Measurements from ENCODE around the gene PMS2.
"Not testable (repeated sequence)": the region's sequence is repeated elsewhere in the genome, so short reads cannot be mapped to it uniquely, and the experiment has no call there.

Gene PMS2

GRCh38 chr7:6015917-6016652 is 7.2 kb upstream of the PMS2 start:
- DNase-seq (ENCODE audit: low spot score): no peak

DNA sequence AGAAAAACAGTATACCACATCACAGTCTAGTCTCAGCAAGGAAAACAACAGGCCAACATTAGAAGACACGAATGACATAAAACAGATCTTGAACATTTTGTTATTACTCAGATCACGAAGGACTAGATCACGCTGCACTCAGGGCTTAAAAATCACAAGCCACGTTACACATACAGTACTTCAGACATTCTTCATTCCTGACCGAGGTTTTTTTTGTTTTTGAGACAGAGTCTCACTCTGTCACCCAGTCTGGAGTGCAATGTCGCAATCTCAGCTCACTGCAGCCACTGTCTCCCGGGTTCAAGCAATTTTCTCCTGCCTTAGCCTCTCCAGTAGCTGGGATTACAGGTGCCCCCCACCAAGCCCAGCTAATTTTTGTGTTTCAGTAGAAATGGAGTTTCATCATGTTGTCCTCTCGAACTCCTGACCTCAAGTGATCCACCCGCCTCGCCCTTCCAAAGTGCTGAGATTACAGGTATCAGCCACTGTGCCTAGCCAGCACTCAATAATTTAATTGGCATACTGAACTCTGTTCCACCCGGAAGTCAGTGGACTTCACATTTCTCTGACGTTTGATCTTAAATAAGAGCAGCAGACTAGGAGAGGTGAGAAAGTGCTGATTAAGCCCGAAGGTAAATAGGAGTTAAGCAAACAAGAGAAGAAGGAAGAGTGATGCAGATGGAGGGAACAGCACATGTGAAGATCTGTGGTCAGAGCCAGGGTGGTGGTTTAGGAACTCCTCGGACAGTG is 3.7 kb upstream of the PMS2 start:
- no peak for DNase-seq (ENCODE audit: low spot score)

DNA sequence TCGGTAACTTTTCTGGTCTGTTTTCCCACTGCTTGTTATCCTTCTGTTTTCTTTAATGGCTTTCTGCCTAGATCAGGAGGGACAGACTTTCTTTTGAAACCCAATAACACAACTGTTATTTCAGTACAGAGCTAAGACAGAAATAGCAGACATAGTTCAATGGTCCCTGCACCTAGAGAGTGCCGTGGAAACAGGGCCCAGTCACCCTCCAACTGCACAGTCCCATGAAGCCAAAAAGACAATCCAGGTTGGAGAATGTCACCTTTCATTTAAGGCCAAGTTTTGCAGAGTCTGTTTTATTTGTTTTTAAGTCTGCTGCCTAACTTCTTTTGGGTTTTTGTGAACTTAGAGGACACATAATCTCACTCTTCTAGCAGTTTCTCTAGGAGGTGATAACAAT is 2.7 kb upstream of the PMS2 start:
- no peak for DNase-seq (ENCODE audit: low spot score)

- not testable (repeated sequence) for DNase-seq (ENCODE audit: low spot score)
Observed at GRCh38 chr7:6010370-6010769, 1.5 kb upstream of the PMS2 start.

- DNase-seq (ENCODE audit: low spot score): not testable (repeated sequence)
Observed at GRCh38 chr7:6007835-6008590, 836 bp downstream of the PMS2 start.

DNA sequence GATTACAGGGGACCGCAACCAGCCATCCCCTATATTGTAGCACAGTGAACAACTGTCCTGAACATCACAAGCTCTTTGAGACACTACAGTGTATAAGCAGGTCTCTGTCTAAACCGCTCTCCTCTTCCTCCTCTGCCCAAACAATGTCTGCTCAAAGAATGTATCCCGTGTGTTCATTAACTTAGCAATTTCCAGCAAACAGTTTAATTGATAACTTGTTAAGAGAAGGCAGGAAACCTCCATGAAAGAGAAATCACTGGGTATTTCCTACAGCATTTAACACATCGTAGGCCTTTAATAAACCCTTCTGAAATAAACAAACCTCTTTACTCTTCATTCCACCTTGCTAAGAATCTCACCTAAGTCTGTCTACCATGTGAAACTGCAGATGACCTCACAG is 1.5 kb downstream of the PMS2 start:
- no peak for DNase-seq (ENCODE audit: low spot score)

GRCh38 chr7:5997210-5997808 is 11.5 kb downstream of the PMS2 start:
- peak; percentile 51 for DNase-seq (ENCODE audit: low spot score)

GRCh38 chr7:5987061-5987460 is 21.8 kb downstream of the PMS2 start:
- not testable (repeated sequence) for DNase-seq (ENCODE audit: low spot score)

GRCh38 chr7:5979680-5980314 is 29.1 kb downstream of the PMS2 start:
- DNase-seq (ENCODE audit: low spot score): not testable (repeated sequence)

DNA sequence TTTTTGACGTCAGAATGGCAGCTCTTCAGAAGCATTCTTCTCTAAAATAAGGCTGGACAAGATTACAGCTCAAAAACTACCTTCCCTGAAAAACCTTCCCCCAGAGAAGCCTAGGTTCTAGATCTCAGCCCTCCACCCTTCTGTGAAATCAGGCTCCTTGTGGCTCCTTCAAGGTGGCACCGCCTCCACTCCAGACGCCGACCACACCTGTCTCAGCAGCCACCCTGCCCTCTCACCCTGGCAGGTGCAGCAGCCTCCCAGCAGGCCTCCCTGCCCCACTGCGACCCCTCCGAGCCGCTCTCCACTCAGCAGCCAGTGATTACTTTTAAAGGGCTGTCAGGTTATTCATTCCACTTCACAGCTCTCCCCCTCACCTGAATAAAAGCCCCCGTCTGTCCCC is 35.3 kb downstream of the PMS2 start:
- DNase-seq (ENCODE audit: low spot score): not testable (repeated sequence)

DNA sequence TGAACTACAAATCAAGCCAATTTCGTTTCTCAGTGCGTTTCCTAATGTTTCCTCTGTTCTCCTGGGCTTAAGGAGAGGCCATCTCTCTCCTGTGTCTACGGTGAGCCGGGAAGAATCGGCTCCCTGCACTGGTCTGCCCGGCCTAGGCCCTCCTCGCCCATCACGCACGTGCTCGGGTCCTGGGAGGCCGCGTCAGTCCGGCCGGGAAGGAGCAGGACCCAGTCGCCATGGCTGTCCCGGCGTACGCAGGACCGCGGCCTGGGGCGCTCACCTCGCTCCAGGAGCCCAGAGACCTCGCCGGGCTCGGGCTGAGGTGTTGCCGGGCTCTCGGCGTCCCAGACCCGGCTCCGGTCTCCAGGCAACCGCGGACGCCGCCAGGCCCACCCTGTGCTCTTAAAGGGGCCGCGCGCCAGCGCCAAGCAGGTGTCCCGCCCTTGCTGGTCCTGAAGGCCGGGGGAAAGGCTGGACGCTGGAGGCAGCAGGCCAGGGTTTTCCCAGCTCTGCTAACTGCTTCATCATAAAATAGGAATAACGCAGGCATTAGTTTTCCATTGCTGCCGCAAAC is 38.4 kb downstream of the PMS2 start, which contains the start of gene RSPH10B:
RSPH10B (minus strand) TSS at position 343 of the 565 bp plus-strand sequence. CDS start 3,573 bp downstream, outside the sequence.
- not testable (repeated sequence) for DNase-seq (ENCODE audit: low spot score)

GRCh38 chr7:5963810-5964209 is 45.0 kb downstream of the PMS2 start:
- DNase-seq (ENCODE audit: low spot score): not testable (repeated sequence)

GRCh38 chr7:5963205-5963604 is 45.6 kb downstream of the PMS2 start:
- not testable (repeated sequence) for DNase-seq (ENCODE audit: low spot score)

DNA sequence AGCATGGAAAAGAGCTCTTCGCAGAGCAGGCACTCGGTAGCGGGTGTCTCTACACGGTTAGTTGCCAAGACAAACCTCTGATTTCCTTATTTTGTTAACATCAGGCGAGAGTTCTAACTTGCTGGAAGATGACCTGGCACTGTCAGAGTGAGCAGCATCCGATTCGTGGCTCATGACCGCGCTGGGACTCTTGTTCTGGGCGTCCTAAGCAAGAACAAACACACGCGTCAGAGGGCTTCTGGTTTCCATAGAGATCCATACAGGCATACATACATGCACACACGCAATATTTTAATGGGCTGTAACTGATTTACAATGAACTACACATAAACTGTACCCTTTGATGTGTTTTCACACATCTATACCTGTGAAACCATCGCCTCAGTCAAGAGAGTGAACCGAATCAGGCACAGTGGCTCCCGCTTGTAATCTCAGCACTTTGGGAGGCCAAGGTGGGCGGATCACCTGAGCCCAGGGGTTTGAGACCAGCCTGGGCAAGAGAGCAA is 73.9 kb downstream of the PMS2 start:
- not testable (repeated sequence) for DNase-seq (ENCODE audit: low spot score)

DNA sequence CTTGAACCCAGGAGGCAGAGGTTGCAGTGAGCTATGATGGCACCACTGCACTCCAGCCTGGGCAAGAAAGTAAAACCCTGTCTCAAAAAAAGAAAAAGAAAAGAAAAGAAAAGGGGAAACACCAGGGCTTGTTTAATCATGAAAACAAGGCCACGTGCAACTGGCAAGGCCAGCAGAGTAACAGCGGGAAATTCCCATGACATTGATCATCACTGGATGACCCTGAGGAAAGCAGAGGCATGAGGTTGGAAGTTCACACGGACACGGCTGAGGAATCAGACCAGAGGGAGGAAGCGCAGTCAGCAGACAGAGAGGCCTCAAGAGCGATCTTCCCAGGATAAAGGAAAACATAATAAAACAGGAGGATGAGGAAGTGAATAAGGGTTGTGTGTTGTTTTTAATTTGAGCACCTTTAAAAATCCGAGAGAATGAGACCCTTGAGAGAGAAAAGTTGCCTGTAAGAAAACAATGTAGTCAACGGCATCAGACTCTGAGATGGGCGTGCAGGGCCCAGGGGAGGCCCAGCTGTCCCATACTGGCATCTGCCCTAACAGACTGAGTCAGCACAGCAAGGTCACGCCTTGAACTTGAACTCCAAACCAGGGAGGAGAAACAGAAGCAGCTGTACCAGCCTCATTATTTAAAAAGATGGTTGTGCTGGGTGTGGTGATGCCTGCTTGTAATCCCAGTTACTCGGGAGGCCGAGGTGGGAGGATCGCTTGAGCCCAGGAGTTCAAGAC is 76.8 kb downstream of the PMS2 start:
- not testable (repeated sequence) for DNase-seq (ENCODE audit: low spot score)

GRCh38 chr7:5931250-5931649 is 77.6 kb downstream of the PMS2 start:
- DNase-seq (ENCODE audit: low spot score): not testable (repeated sequence)

DNA sequence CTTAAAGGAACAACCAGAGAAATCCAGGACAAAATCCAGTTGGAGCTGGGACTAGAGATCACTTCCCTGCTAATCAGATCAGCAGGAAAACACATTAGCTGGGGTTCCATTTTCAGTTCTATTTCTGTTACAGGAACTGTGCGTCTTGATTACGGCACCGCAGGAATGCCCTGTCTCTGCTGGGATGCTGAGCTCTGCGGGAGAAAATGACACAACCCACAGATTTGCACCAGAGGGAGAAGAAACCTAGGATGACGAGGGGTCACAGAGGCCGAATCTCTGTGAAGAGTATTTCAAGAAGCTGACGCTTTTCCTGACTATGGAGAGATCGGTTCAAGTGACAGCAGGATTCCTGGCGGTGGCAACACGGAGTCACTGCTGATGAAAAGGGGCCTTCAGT is 78.6 kb downstream of the PMS2 start:
- DNase-seq (ENCODE audit: low spot score): not testable (repeated sequence)

DNA sequence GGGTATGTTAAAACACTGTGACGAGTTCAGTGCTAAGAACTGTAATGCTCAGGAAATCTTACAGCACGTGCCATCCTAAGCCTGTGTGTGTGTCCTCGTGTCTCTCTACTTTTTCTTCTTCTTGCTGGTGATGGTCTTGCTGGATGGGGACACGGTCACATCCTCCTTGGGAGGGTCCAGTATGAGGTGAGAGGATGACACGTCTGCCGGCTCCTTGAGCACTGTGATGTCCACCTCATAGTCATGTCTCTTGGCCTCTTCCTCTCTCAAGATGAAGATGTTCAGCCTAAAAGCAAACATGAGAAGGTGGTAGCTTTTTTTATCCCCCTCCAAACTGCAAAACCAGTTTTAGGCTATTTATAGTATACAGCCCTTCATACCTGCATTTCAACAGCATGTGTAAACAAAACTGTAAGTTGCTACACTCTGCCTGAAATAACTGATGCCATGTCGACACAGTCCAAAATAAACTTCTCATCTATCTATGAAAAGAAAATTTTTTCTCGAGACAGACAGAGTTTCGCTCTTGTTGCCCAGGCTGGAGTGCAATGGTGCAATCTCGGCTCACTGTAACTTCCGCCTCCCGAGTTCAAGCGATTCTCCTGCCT is 82.5 kb downstream of the PMS2 start:
- DNase-seq (ENCODE audit: low spot score): not testable (repeated sequence)

GRCh38 chr7:5924630-5925029 is 84.2 kb downstream of the PMS2 start:
- not testable (repeated sequence) for DNase-seq (ENCODE audit: low spot score)

- DNase-seq (ENCODE audit: low spot score): not testable (repeated sequence)
Observed at GRCh38 chr7:5924180-5924579, 84.7 kb downstream of the PMS2 start.

Measured in HuH-7 (cell line).